HEK293 (cell line): ENCODE results near the gene POMC.

Experiments
- CTCF ChIA-PET: fragments of 350-600 bp; formaldehyde crosslinking; extraction: SDS; loops from one replicate; lab custom pipeline; 2021; ENCODE audit warnings: antibody characterized with exemption; lab: Yijun Ruan, JAX
- POLR2A ChIA-PET: fragments of 300-600 bp; formaldehyde crosslinking; extraction: SDS; loops from one replicate; lab custom pipeline; 2020; ENCODE audit warnings: antibody characterized with exemption, inconsistent platforms; lab: Yijun Ruan, JAX
- H3K27ac ChIP-seq: fragments of 200-500 bp; sonication (Bioruptor generic); 2 replicates; pipeline ENCODE4 v1.5.1; 2014; ENCODE audit warnings: low read depth, low read length, control low read depth, inconsistent platforms; ENCODE audit errors: extremely low read depth
- H3K36me3 ChIP-seq, 2 experiments: fragments of 200-500 bp in 1 of 2; sonication (Bioruptor generic) in 1 of 2; 1 replicate in 1 of 2; 2 replicates in 1 of 2; pipeline ENCODE4 v1.5.1; 2014 to 2017; ENCODE audit warnings: inconsistent platforms in 2 of 2, low read length in 2 of 2; ENCODE audit not compliant: control insufficient read depth in 2 of 2, insufficient read depth in 1 of 2
- H3K4me1 ChIP-seq: fragments of 200-500 bp; sonication (Bioruptor generic); 2 replicates; pipeline ENCODE4 v1.5.1; 2014; ENCODE audit warnings: mild to moderate bottlenecking, low read length, inconsistent platforms; ENCODE audit not compliant: control insufficient read depth, insufficient read depth
- H3K4me3 ChIP-seq: 2 replicates; pipeline ENCODE4 v1.5.1; 2011; ENCODE audit warnings: low read depth, mild to moderate bottlenecking, control low read depth, low read length, moderate library complexity
- H3K9me3 ChIP-seq: fragments of 200-500 bp; sonication (Bioruptor generic); 2 replicates; pipeline ENCODE4 v1.5.1; 2014; ENCODE audit warnings: low read depth, low read length, inconsistent platforms; ENCODE audit not compliant: control insufficient read depth, insufficient read depth
- EGR2 ChIP-seq: fragments of 450-650 bp; formaldehyde crosslinking; IDR thresholded peaks from 2 replicates; pipeline ENCODE4 v1.5.1; 2016; ENCODE audit warnings: low read depth, missing biosample characterization, missing genetic modification characterization
- GLIS2 ChIP-seq: fragments of 450-650 bp; formaldehyde crosslinking; IDR thresholded peaks from 2 replicates; pipeline ENCODE4 v1.5.1; 2016; ENCODE audit warnings: missing biosample characterization, missing genetic modification characterization
- HOXA7 ChIP-seq: sonication (generic); formaldehyde crosslinking; IDR thresholded peaks from 2 replicates; pipeline ENCODE4 v1.8.1; 2022; ENCODE audit warnings: missing genetic modification reagents, borderline replicate concordance
- KLF10 ChIP-seq: fragments of 450-650 bp; IDR thresholded peaks from 2 replicates; pipeline ENCODE4 v1.5.1; 2018; ENCODE audit warnings: missing biosample characterization, mild to moderate bottlenecking, missing genetic modification characterization
- ZBTB7A ChIP-seq: fragments of 450-650 bp; formaldehyde crosslinking; IDR thresholded peaks from 2 replicates; pipeline ENCODE4 v1.5.1; 2016; ENCODE audit warnings: low read depth, missing biosample characterization, missing genetic modification characterization
- ZEB2 ChIP-seq: fragments of 450-650 bp; formaldehyde crosslinking; IDR thresholded peaks from 2 replicates; pipeline ENCODE4 v1.5.1; 2016; ENCODE audit warnings: missing biosample characterization, missing genetic modification characterization
- ZNF112 ChIP-seq: fragments of 450-650 bp; formaldehyde crosslinking; IDR thresholded peaks from 2 replicates; pipeline ENCODE4 v1.5.0; 2017; ENCODE audit warnings: missing biosample characterization, missing genetic modification characterization
- ZNF169 ChIP-seq: fragments of 450-650 bp; formaldehyde crosslinking; IDR thresholded peaks from 2 replicates; pipeline ENCODE4 v1.5.1; 2016; ENCODE audit warnings: missing biosample characterization, missing genetic modification characterization
- ZNF211 ChIP-seq: fragments of 450-650 bp; formaldehyde crosslinking; IDR thresholded peaks from 2 replicates; pipeline ENCODE4 v1.5.1; 2016; ENCODE audit warnings: low read depth, missing biosample characterization, missing genetic modification characterization
- ZNF23 ChIP-seq: fragments of 450-650 bp; formaldehyde crosslinking; IDR thresholded peaks from 2 replicates; pipeline ENCODE4 v1.5.1; 2016; ENCODE audit warnings: missing biosample characterization, missing genetic modification characterization, borderline replicate concordance
- ZNF350 ChIP-seq: fragments of 450-650 bp; formaldehyde crosslinking; IDR thresholded peaks from 2 replicates; pipeline ENCODE4 v1.5.0; 2017; ENCODE audit warnings: missing biosample characterization, mild to moderate bottlenecking, missing genetic modification characterization
- ZNF473 ChIP-seq: fragments of 450-650 bp; formaldehyde crosslinking; IDR thresholded peaks from 2 replicates; pipeline ENCODE4 v1.5.1; 2017; ENCODE audit warnings: missing biosample characterization, missing genetic modification characterization
- ZNF530 ChIP-seq: fragments of 450-650 bp; formaldehyde crosslinking; IDR thresholded peaks from 2 replicates; pipeline ENCODE4 v1.5.1; 2016; ENCODE audit warnings: low read depth, missing biosample characterization, missing genetic modification characterization
- ZNF544 ChIP-seq: fragments of 450-650 bp; formaldehyde crosslinking; IDR thresholded peaks from 2 replicates; pipeline ENCODE4 v1.5.0; 2017; ENCODE audit warnings: missing biosample characterization, missing genetic modification characterization
- ZNF830 ChIP-seq: fragments of 450-650 bp; IDR thresholded peaks from 2 replicates; pipeline ENCODE4 v1.5.0; 2018; ENCODE audit warnings: missing biosample characterization, missing genetic modification characterization, low read depth, mild to moderate bottlenecking, moderate library complexity
- TF ChIP-seq, protein P1 (sequence below): fragments of 450-650 bp; formaldehyde crosslinking; IDR thresholded peaks from 2 replicates; pipeline ENCODE4 v1.5.1; 2017; ENCODE audit warnings: missing biosample characterization, missing genetic modification characterization
- TF ChIP-seq, protein P2 (sequence below): fragments of 450-650 bp; formaldehyde crosslinking; IDR thresholded peaks from 2 replicates; pipeline ENCODE4 v1.5.1; 2016; ENCODE audit warnings: missing biosample characterization, missing genetic modification characterization
- TF ChIP-seq, protein P3 (sequence below): fragments of 450-650 bp; formaldehyde crosslinking; conservative IDR thresholded peaks from 2 replicates; pipeline ENCODE4 v1.5.1; 2016; ENCODE audit warnings: low read depth, missing biosample characterization, missing genetic modification characterization
- TF ChIP-seq, protein P4 (sequence below): fragments of 450-650 bp; formaldehyde crosslinking; IDR thresholded peaks from 2 replicates; pipeline ENCODE4 v1.5.1; 2016; ENCODE audit warnings: missing biosample characterization, missing genetic modification characterization

POMC gene

DNA sequence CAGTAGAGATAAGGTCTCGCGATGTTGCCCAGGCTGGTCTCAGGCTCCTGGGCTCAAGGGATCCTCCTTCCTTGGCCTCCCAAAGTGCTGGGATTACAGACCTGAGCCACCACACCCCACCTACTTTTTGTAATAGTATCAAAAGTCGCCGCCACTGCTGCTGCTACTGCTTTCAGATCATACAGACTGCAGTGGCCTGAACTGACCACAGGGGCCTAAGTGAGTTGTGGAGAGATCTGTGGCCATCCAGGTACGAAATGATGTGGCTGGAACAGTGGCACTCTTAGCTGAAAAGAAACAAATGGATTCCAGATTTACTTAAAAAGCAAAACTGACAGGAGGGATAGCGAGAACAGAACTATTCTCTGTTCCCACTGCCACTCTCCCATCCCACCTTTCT lies 32.9 kb upstream of the POMC start:
- ChIA-PET CTCF (no interaction called here), POLR2A (no interaction called here)

DNA sequence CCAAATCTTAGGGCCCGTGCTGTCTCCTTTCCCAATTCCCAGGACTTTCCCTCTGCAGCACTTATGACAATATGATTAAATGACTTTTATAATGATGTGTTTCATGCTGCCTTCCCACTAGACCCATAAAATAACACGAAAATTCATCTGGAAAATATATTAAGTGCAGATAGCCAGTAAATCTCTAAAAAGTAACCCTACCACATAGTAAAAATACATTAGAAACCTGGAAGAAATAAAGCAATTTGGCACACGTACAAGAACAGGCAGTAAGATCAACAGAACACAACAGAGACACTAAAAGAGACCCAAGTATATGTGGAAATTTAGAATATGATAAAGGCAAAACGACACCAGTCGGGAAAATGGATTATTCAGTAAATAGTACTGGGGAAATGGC lies 30.2 kb upstream of the POMC start:
- Histone ChIP-seq H3K27ac (no peak overlapping the region), H3K9me3 (no peaks in the 10 kb centered on the region), H3K36me3 (no peaks in the 10 kb centered on the region), H3K4me3 (no peak overlapping the region), H3K4me1 (no peaks in the 10 kb centered on the region; the same call in 1 of the 2 replicates)
- ChIA-PET POLR2A (no interaction called here), CTCF (no interaction called here)
- TF ChIP-seq, protein P1, sequence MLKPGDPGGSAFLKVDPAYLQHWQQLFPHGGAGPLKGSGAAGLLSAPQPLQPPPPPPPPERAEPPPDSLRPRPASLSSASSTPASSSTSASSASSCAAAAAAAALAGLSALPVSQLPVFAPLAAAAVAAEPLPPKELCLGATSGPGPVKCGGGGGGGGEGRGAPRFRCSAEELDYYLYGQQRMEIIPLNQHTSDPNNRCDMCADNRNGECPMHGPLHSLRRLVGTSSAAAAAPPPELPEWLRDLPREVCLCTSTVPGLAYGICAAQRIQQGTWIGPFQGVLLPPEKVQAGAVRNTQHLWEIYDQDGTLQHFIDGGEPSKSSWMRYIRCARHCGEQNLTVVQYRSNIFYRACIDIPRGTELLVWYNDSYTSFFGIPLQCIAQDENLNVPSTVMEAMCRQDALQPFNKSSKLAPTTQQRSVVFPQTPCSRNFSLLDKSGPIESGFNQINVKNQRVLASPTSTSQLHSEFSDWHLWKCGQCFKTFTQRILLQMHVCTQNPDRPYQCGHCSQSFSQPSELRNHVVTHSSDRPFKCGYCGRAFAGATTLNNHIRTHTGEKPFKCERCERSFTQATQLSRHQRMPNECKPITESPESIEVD = peak; percentile 27; the same call in 1 of the 2 replicates
- no peak for TF ChIP-seq HOXA7 (CRISPR knock-in tag)
- no peak for TF ChIP-seq ZNF211 (tag by site-specific recombination)

More for the DNA sequence above, 32.9 kb upstream of the POMC start:
- Histone ChIP-seq H3K9me3 (no peaks in the 10 kb centered on the region), H3K27ac (no peak overlapping the region), H3K4me1 (no peaks in the 10 kb centered on the region; the same call in 1 of the 2 replicates), H3K4me3 (no peak overlapping the region), H3K36me3 (no peaks in the 10 kb centered on the region)
- TF ChIP-seq ZNF23 (tag by site-specific recombination) (no peak), GLIS2 (no peak), KLF10 (tag by site-specific recombination) (no peak), ZNF530 (tag by site-specific recombination) (no peak), ZEB2 (tag by site-specific recombination) (no peak), EGR2 (tag by site-specific recombination) (no peak)
- TF ChIP-seq, protein P2, sequence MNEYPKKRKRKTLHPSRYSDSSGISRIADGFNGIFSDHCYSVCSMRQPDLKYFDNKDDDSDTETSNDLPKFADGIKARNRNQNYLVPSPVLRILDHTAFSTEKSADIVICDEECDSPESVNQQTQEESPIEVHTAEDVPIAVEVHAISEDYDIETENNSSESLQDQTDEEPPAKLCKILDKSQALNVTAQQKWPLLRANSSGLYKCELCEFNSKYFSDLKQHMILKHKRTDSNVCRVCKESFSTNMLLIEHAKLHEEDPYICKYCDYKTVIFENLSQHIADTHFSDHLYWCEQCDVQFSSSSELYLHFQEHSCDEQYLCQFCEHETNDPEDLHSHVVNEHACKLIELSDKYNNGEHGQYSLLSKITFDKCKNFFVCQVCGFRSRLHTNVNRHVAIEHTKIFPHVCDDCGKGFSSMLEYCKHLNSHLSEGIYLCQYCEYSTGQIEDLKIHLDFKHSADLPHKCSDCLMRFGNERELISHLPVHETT (tag by site-specific recombination) = no peak

DNA sequence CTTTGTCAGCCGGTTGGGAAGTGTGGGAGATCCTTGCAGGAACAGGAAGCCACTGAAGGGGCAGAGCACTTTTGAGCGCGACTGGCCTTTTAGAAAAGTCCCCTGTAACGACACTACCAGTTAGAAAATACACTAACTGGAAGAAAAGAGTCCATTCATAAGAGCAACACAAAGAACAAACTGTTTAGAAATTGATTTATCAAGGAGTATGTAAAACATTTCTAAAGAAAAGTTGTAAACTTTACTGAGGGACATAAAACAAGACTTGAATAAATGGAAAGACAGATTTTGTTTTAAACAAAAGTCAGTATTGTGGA lies 29.8 kb upstream of the POMC start:
- POLR2A ChIA-PET = no interaction called here
- CTCF ChIA-PET = interaction anchor here (1.8 kb wide), 1 partner anchor 788 kb away, joined by 6 read pairs; no protein-coding TSS in a partner anchor
- no peaks in the 10 kb centered on the region for H3K36me3 ChIP-seq
- TF ChIP-seq ZNF544 = no peak
- no peak for TF ChIP-seq ZNF473
- no peak for TF ChIP-seq ZNF350
- TF ChIP-seq, protein P3, sequence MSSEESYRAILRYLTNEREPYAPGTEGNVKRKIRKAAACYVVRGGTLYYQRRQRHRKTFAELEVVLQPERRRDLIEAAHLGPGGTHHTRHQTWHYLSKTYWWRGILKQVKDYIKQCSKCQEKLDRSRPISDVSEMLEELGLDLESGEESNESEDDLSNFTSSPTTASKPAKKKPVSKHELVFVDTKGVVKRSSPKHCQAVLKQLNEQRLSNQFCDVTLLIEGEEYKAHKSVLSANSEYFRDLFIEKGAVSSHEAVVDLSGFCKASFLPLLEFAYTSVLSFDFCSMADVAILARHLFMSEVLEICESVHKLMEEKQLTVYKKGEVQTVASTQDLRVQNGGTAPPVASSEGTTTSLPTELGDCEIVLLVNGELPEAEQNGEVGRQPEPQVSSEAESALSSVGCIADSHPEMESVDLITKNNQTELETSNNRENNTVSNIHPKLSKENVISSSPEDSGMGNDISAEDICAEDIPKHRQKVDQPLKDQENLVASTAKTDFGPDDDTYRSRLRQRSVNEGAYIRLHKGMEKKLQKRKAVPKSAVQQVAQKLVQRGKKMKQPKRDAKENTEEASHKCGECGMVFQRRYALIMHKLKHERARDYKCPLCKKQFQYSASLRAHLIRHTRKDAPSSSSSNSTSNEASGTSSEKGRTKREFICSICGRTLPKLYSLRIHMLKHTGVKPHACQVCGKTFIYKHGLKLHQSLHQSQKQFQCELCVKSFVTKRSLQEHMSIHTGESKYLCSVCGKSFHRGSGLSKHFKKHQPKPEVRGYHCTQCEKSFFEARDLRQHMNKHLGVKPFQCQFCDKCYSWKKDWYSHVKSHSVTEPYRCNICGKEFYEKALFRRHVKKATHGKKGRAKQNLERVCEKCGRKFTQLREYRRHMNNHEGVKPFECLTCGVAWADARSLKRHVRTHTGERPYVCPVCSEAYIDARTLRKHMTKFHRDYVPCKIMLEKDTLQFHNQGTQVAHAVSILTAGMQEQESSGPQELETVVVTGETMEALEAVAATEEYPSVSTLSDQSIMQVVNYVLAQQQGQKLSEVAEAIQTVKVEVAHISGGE (tag by site-specific recombination) = no peak
- no peak for TF ChIP-seq ZBTB7A
- no peak for TF ChIP-seq ZNF112 (tag by site-specific recombination)
- no peak for TF ChIP-seq ZNF830
- TF ChIP-seq, protein P1 = no peak
- TF ChIP-seq, protein P4, sequence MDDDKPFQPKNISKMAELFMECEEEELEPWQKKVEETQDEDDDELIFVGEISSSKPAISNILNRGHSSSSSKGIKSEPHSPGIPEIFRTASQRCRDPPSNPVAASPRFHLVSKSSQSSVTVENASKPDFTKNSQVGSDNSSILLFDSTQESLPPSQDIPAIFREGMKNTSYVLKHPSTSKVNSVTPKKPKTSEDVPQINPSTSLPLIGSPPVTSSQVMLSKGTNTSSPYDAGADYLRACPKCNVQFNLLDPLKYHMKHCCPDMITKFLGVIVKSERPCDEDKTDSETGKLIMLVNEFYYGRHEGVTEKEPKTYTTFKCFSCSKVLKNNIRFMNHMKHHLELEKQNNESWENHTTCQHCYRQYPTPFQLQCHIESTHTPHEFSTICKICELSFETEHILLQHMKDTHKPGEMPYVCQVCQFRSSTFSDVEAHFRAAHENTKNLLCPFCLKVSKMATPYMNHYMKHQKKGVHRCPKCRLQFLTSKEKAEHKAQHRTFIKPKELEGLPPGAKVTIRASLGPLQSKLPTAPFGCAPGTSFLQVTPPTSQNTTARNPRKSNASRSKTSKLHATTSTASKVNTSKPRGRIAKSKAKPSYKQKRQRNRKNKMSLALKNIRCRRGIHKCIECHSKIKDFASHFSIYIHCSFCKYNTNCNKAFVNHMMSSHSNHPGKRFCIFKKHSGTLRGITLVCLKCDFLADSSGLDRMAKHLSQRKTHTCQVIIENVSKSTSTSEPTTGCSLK (tag by site-specific recombination) = no peak
- no peak for TF ChIP-seq ZNF169 (tag by site-specific recombination)

More for the DNA sequence above, 29.8 kb upstream of the POMC start:
- Histone ChIP-seq H3K4me3 (no peak overlapping the region), H3K4me1 (no peaks in the 10 kb centered on the region; the same call in 1 of the 2 replicates), H3K27ac (no peak overlapping the region), H3K9me3 (no peaks in the 10 kb centered on the region)
